ENCODE results near the gene ACOT2.
"Not testable (repeated sequence)": the region's sequence is repeated elsewhere in the genome, so short reads cannot be mapped to it uniquely, and the experiment has no call there.

DNA sequence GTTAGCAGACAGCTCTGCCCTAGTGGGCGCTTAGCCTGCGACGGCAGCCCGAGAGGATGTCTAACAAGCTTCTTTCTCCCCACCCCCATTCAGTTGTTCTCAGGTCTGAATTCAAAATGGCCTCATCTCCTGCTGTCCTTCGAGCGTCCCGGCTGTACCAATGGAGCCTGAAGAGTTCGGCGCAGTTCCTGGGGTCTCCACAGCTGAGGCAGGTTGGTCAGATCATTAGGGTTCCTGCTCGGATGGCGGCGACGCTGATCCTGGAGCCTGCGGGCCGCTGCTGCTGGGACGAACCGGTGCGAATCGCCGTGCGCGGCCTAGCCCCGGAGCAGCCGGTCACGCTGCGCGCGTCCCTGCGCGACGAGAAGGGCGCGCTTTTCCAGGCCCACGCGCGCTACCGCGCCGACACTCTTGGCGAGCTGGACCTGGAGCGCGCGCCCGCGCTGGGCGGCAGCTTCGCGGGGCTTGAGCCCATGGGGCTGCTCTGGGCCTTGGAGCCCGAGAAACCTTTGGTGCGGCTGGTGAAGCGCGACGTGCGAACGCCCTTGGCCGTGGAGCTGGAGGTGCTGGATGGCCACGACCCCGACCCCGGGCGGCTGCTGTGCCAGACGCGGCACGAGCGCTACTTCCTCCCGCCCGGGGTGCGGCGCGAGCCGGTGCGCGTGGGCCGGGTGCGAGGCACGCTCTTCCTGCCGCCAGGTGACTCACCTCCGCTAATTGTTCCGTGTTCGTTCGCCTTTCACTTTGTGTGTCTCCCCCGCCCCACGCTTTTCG lies at the start of gene ACOT2:
- TF ChIP-seq CTCF (IDR thresholded peaks at IDR 0.05 in 2 of 3, conservative IDR thresholded peaks at IDR 0.05 in 1 of 3; ENCODE audit: control insufficient read depth in 2 of 3, extremely low read depth in 1 of 3, insufficient read depth in 1 of 3, low read depth in 3 of 3, low read length in 3 of 3) (0 out of 6 replicates have a peak, but pooled peaks of 1 of the 3 experiments have one; percentile 6), IKZF2 (IDR thresholded peaks at IDR 0.05) (peak in 1 of 2 experiments; percentile 3; a peak in 1 of 4 replicates), MAX (IDR thresholded peaks at IDR 0.05; ENCODE audit: low read depth, low read length) (peak; percentile 37; the same call in 1 of the 2 replicates)
- TF ChIP-seq SIN3A (IDR thresholded peaks at IDR 0.05; ENCODE audit: low read depth, low read length); ETV6 (conservative IDR thresholded peaks at IDR 0.05 in 1 of 2, IDR thresholded peaks at IDR 0.05 in 1 of 2; ENCODE audit: borderline replicate concordance in 1 of 2, low read depth in 1 of 2); TCF12 (IDR thresholded peaks at IDR 0.05; ENCODE audit: low read depth, low read length); ZBTB11 (CRISPR knock-in tag; IDR thresholded peaks at IDR 0.05); SUZ12 (IDR thresholded peaks at IDR 0.05; ENCODE audit: unreplicated experiment); EZH2 (IDR thresholded peaks at IDR 0.05; ENCODE audit: borderline replicate concordance, control insufficient read depth, low read depth, low read length); ATF3 (IDR thresholded peaks at IDR 0.05; ENCODE audit: borderline replicate concordance, extremely low read depth, low read depth, low read length); BCL11A (IDR thresholded peaks at IDR 0.05; ENCODE audit: low read depth, low read length); MYC (IDR thresholded peaks at IDR 0.05; ENCODE audit: insufficient read depth, insufficient read length, insufficient replicate concordance, low read length, severe bottlenecking): not testable (repeated sequence)

All from GM12878 (cell line).